GM18868 (cell line): ENCODE results near the gene KATNAL2.
"Not testable (repeated sequence)": the region's sequence is repeated elsewhere in the genome, so short reads cannot be mapped to it uniquely, and the experiment has no call there.

ENCODE experiments used
- ATAC-seq: cut with Tn5 transposase; IDR thresholded peaks from one replicate; pipeline ENCODE4 v1.9.1; 2021; ENCODE audit warnings: mild to moderate bottlenecking, moderate library complexity; ENCODE audit not compliant: unreplicated experiment

The KATNAL2 gene

GRCh38 chr18:46920653-46921052 is 3.3 kb downstream of the KATNAL2 start:
- no peak for ATAC-seq

GRCh38 chr18:46939337-46939963 is 22.0 kb downstream of the KATNAL2 start:
- ATAC-seq = no peak

GRCh38 chr18:46939998-46940571 is 22.7 kb downstream of the KATNAL2 start:
- no peak for ATAC-seq

- no peak for ATAC-seq
Observed at GRCh38 chr18:46942646-46943045, 25.2 kb downstream of the KATNAL2 start.

GRCh38 chr18:46946656-46947282 is 29.4 kb downstream of the KATNAL2 start:
- ATAC-seq = peak; percentile 98

- ATAC-seq = no peak
Observed at GRCh38 chr18:46950064-46950656, 32.8 kb downstream of the KATNAL2 start.

GRCh38 chr18:46953195-46953594 is 35.8 kb downstream of the KATNAL2 start:
- no peak for ATAC-seq

- no peak for ATAC-seq
Observed at GRCh38 chr18:46958209-46958608, 40.8 kb downstream of the KATNAL2 start.

- not testable (repeated sequence) for ATAC-seq
Observed at GRCh38 chr18:46963656-46964578, 46.5 kb downstream of the KATNAL2 start.

- not testable (repeated sequence) for ATAC-seq
Observed at GRCh38 chr18:46964579-46965293, 47.3 kb downstream of the KATNAL2 start.

- not testable (repeated sequence) for ATAC-seq
Observed at GRCh38 chr18:46966266-46966665, 48.9 kb downstream of the KATNAL2 start.

GRCh38 chr18:46969551-46969950 is 52.1 kb downstream of the KATNAL2 start:
- not testable (repeated sequence) for ATAC-seq

GRCh38 chr18:47019870-47020269 is 102.5 kb downstream of the KATNAL2 start:
- not testable (repeated sequence) for ATAC-seq

GRCh38 chr18:47020757-47021156 is 103.4 kb downstream of the KATNAL2 start:
- ATAC-seq = not testable (repeated sequence)

GRCh38 chr18:47022821-47023220 is 105.4 kb downstream of the KATNAL2 start:
- not testable (repeated sequence) for ATAC-seq

- ATAC-seq = not testable (repeated sequence)
Observed at GRCh38 chr18:47023769-47024465, 106.5 kb downstream of the KATNAL2 start.

GRCh38 chr18:47025557-47026174 is 108.3 kb downstream of the KATNAL2 start:
- not testable (repeated sequence) for ATAC-seq

- not testable (repeated sequence) for ATAC-seq
Observed at GRCh38 chr18:47028738-47029137, 111.3 kb downstream of the KATNAL2 start.
